ENCODE results near the gene KRTAP10-2.

DNA sequence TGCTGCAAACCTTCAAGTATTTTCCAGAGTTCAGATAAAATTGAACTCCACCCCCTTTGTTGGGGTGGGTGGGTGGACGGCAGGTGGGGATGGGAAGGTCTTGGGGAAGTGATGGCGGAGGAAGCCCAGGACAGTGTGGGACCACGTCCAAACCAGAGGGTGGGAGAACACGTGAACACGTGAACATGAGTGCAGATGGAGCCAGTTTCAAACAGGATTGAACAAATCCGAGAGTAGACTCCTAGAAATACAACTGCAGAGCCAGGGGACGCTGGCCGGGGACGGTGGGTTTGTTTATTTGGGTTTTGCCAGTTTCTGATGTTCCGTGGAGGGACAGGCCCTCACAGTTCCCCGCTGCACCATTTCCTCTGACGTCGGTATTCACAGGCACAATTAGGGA lies 2.9 kb downstream of the KRTAP10-2 start:
- TF ChIP-seq, protein P1, sequence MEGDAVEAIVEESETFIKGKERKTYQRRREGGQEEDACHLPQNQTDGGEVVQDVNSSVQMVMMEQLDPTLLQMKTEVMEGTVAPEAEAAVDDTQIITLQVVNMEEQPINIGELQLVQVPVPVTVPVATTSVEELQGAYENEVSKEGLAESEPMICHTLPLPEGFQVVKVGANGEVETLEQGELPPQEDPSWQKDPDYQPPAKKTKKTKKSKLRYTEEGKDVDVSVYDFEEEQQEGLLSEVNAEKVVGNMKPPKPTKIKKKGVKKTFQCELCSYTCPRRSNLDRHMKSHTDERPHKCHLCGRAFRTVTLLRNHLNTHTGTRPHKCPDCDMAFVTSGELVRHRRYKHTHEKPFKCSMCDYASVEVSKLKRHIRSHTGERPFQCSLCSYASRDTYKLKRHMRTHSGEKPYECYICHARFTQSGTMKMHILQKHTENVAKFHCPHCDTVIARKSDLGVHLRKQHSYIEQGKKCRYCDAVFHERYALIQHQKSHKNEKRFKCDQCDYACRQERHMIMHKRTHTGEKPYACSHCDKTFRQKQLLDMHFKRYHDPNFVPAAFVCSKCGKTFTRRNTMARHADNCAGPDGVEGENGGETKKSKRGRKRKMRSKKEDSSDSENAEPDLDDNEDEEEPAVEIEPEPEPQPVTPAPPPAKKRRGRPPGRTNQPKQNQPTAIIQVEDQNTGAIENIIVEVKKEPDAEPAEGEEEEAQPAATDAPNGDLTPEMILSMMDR (IDR thresholded peaks at IDR 0.05): no peak
- TF ChIP-seq POLR2A (IDR thresholded peaks at IDR 0.05) (no peak), EP300 (IDR thresholded peaks at IDR 0.05) (no peak), POLR2AphosphoS5 (IDR thresholded peaks at IDR 0.05) (no peak)

Measured in sigmoid colon (tissue), 4 donors.